HepG2 (cell line): Measurements from ENCODE around the gene ADAM10.

Experiments
- MAX ChIP-seq: IDR thresholded peaks from 2 replicates; pipeline ENCODE4 v1.6.1; 2012; ENCODE audit warnings: inconsistent platforms
- REST ChIP-seq, 2 experiments: IDR thresholded peaks; 2 replicates each; pipeline ENCODE4 v1.6.1; 2011 to 2012; ENCODE audit warnings: low read length in 2 of 2, borderline replicate concordance in 1 of 2, low read depth in 1 of 2, mild to moderate bottlenecking in 1 of 2, moderate library complexity in 1 of 2
- SUZ12 ChIP-seq: fragments of 150-350 bp; IDR thresholded peaks from 2 replicates; pipeline ENCODE4 v1.6.1; 2014; ENCODE audit warnings: low read depth, low read length
- TEAD2 ChIP-seq: sonication (generic); formaldehyde crosslinking; IDR thresholded peaks from 2 replicates; pipeline ENCODE4 v1.9.0; 2021; ENCODE audit warnings: missing genetic modification reagents
- YEATS2 ChIP-seq: sonication (generic); formaldehyde crosslinking; IDR thresholded peaks from 2 replicates; pipeline ENCODE4 v1.4.0; 2020; ENCODE audit warnings: missing genetic modification reagents, borderline replicate concordance
- ZFP37 ChIP-seq: sonication (generic); formaldehyde crosslinking; IDR thresholded peaks from 2 replicates; pipeline ENCODE4 v1.4.0; 2020; ENCODE audit warnings: missing genetic modification reagents, borderline replicate concordance
- TF ChIP-seq, protein P1 (sequence below), 2 experiments: fragments of 450-650 bp in 1 of 2; sonication (generic) in 1 of 2; formaldehyde crosslinking; IDR thresholded peaks; 2 replicates each; pipeline versions ENCODE4 v1.5.0 to v1.8.0; 2020 to 2022; ENCODE audit warnings: mild to moderate bottlenecking in 1 of 2, missing genetic modification reagents in 1 of 2
- TF ChIP-seq, protein P2 (sequence below): sonication (generic); formaldehyde crosslinking; IDR thresholded peaks from 2 replicates; pipeline ENCODE4 v1.5.0; 2020; ENCODE audit warnings: mild to moderate bottlenecking, missing genetic modification reagents, moderate library complexity
- TF ChIP-seq, protein P3 (sequence below): sonication (generic); formaldehyde crosslinking; IDR thresholded peaks from 2 replicates; pipeline ENCODE4 v1.5.0; 2020; ENCODE audit warnings: missing genetic modification reagents

GRCh38 chr15:58773024-58773423 is 23.5 kb upstream of the ADAM10 start:
- no peak for TF ChIP-seq MAX
- no peak for TF ChIP-seq YEATS2 (CRISPR knock-in tag)
- TF ChIP-seq, protein P1, sequence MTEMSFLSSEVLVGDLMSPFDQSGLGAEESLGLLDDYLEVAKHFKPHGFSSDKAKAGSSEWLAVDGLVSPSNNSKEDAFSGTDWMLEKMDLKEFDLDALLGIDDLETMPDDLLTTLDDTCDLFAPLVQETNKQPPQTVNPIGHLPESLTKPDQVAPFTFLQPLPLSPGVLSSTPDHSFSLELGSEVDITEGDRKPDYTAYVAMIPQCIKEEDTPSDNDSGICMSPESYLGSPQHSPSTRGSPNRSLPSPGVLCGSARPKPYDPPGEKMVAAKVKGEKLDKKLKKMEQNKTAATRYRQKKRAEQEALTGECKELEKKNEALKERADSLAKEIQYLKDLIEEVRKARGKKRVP (CRISPR knock-in tag; IDR thresholded peaks at IDR 0.05) = no peak
- TF ChIP-seq SUZ12 = no peak
- TF ChIP-seq, protein P2, sequence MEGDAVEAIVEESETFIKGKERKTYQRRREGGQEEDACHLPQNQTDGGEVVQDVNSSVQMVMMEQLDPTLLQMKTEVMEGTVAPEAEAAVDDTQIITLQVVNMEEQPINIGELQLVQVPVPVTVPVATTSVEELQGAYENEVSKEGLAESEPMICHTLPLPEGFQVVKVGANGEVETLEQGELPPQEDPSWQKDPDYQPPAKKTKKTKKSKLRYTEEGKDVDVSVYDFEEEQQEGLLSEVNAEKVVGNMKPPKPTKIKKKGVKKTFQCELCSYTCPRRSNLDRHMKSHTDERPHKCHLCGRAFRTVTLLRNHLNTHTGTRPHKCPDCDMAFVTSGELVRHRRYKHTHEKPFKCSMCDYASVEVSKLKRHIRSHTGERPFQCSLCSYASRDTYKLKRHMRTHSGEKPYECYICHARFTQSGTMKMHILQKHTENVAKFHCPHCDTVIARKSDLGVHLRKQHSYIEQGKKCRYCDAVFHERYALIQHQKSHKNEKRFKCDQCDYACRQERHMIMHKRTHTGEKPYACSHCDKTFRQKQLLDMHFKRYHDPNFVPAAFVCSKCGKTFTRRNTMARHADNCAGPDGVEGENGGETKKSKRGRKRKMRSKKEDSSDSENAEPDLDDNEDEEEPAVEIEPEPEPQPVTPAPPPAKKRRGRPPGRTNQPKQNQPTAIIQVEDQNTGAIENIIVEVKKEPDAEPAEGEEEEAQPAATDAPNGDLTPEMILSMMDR (CRISPR knock-in tag) = no peak
- TF ChIP-seq ZFP37 (CRISPR knock-in tag) = no peak
- TF ChIP-seq REST (IDR thresholded peaks at IDR 0.05; ENCODE audit: borderline replicate concordance in 1 of 2, low read depth in 1 of 2, low read length in 2 of 2) = no peak
- TF ChIP-seq, protein P3, sequence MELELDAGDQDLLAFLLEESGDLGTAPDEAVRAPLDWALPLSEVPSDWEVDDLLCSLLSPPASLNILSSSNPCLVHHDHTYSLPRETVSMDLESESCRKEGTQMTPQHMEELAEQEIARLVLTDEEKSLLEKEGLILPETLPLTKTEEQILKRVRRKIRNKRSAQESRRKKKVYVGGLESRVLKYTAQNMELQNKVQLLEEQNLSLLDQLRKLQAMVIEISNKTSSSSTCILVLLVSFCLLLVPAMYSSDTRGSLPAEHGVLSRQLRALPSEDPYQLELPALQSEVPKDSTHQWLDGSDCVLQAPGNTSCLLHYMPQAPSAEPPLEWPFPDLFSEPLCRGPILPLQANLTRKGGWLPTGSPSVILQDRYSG (CRISPR knock-in tag) = no peak
- TF ChIP-seq TEAD2 = no peak
